IMR-90 (cell line): Measurements from ENCODE around the gene ADAMTS12. TPM values are rescaled to one million over a fixed set of nuclear protein-coding genes. Genes with fewer than 3 reads are reported as not detected.

Experiments
- ATAC-seq: fragments of 200-7000 bp; cut with Tn5 transposase; 2 replicates; pipeline ENCODE4 v1.9.1; 2020; ENCODE audit warnings: low read depth, mild to moderate bottlenecking, moderate library complexity
- BruUV-seq: library from RNA; stranded (reverse); fragments of 400-500 nt; replicated peaks from 2 replicates; lab custom pipeline; 2021; lab: Mats Ljungman, UMichigan
- CTCF ChIA-PET: fragments of 300-600 bp; formaldehyde crosslinking; extraction: SDS; loops from one replicate; lab custom pipeline; 2021; ENCODE audit warnings: antibody characterized with exemption; lab: Yijun Ruan, JAX
- POLR2A ChIA-PET: fragments of 300-600 bp; sonication (Branson Sonifier 250); formaldehyde crosslinking; loops from one replicate; lab custom pipeline; 2022; ENCODE audit warnings: antibody characterized with exemption; ENCODE audit not compliant: unreplicated experiment; lab: Charles Lee
- DNase-seq: peaks from one replicate; pipeline ENCODE4 v3.0.0; 2013
- H2AFZ ChIP-seq: replicated peaks from 2 replicates; pipeline ENCODE3; 2013; ENCODE audit warnings: low read length, mild to moderate bottlenecking; ENCODE audit not compliant: poor library complexity
- H2AK5ac ChIP-seq: 2 replicates; pipeline ENCODE4 v1.6.1; 2013; ENCODE audit warnings: low read depth, low read length, inconsistent platforms
- H2AK9ac ChIP-seq: replicated peaks from 2 replicates; pipeline ENCODE3; 2013; ENCODE audit warnings: mild to moderate bottlenecking, low read depth, low read length, moderate library complexity; ENCODE audit not compliant: poor library complexity
- H2BK120ac ChIP-seq: 2 replicates; pipeline ENCODE4 v1.6.1; 2013; ENCODE audit warnings: low read depth, low read length, inconsistent platforms
- H2BK15ac ChIP-seq: 3 replicates; pipeline ENCODE4 v1.6.1; 2013; ENCODE audit warnings: low read depth, low read length, inconsistent platforms
- H2BK20ac ChIP-seq: 2 replicates; pipeline ENCODE4 v1.6.1; 2013; ENCODE audit warnings: low read depth, mild to moderate bottlenecking, inconsistent platforms, low read length, moderate library complexity
- H2BK5ac ChIP-seq: 2 replicates; pipeline ENCODE4 v1.6.1; 2013; ENCODE audit warnings: mild to moderate bottlenecking, low read depth, low read length, inconsistent platforms; ENCODE audit not compliant: poor library complexity, severe bottlenecking
- H3K14ac ChIP-seq: replicated peaks from 2 replicates; pipeline ENCODE4 v1.6.1; 2013; ENCODE audit warnings: low read depth, low read length, inconsistent platforms
- H3K18ac ChIP-seq: 2 replicates; pipeline ENCODE4 v1.6.1; 2013; ENCODE audit warnings: low read depth, low read length, control low read depth
- H3K23ac ChIP-seq: 2 replicates; pipeline ENCODE4 v1.6.1; 2013; ENCODE audit warnings: low read depth, low read length, inconsistent platforms
- H3K27ac ChIP-seq: 2 replicates; pipeline ENCODE4 v1.5.1; 2013; ENCODE audit warnings: mild to moderate bottlenecking, control low read depth, low read length; ENCODE audit not compliant: insufficient read depth
- H3K27me3 ChIP-seq: 2 replicates; pipeline ENCODE4 v1.6.1; 2013; ENCODE audit warnings: low read length; ENCODE audit not compliant: control insufficient read depth, insufficient read depth
- H3K36me3 ChIP-seq: 2 replicates; pipeline ENCODE4 v1.6.1; 2013; ENCODE audit warnings: low read length, mixed read lengths; ENCODE audit not compliant: control insufficient read depth, insufficient read depth
- H3K4ac ChIP-seq: 2 replicates; pipeline ENCODE4 v1.6.1; 2013; ENCODE audit warnings: low read depth, low read length, inconsistent platforms
- H3K4me1 ChIP-seq: 2 replicates; pipeline ENCODE4 v1.6.1; 2013; ENCODE audit warnings: low read length, mixed read lengths; ENCODE audit not compliant: control insufficient read depth, insufficient read depth
- H3K4me2 ChIP-seq: 2 replicates; pipeline ENCODE4 v1.6.1; 2013; ENCODE audit warnings: low read depth, mild to moderate bottlenecking, control low read depth, low read length, moderate library complexity
- H3K4me3 ChIP-seq: 2 replicates; pipeline ENCODE4 v1.5.1; 2013; ENCODE audit warnings: low read depth, mild to moderate bottlenecking, control low read depth, low read length, moderate library complexity; ENCODE audit not compliant: insufficient read depth
- H3K56ac ChIP-seq: 2 replicates; pipeline ENCODE4 v1.6.1; 2013; ENCODE audit warnings: low read length, inconsistent platforms; ENCODE audit not compliant: insufficient read depth; ENCODE audit errors: extremely low read depth
- H3K79me1 ChIP-seq, 2 experiments: 2 replicates each; pipeline ENCODE4 v1.6.1; 2013; ENCODE audit warnings: low read length in 2 of 2, inconsistent platforms in 1 of 2, low read depth in 1 of 2
- H3K9ac ChIP-seq: 2 replicates; pipeline ENCODE4 v1.6.1; 2013; ENCODE audit warnings: low read depth, low read length, control low read depth
- H3K9me1 ChIP-seq: 2 replicates; pipeline ENCODE4 v1.6.1; 2013; ENCODE audit warnings: low read length, inconsistent platforms; ENCODE audit not compliant: insufficient read depth
- H3K9me3 ChIP-seq: 2 replicates; pipeline ENCODE4 v1.6.1; 2013; ENCODE audit warnings: low read length; ENCODE audit not compliant: control insufficient read depth, insufficient read depth
- H4K20me1 ChIP-seq: 2 replicates; pipeline ENCODE4 v1.6.1; 2013; ENCODE audit warnings: low read length, inconsistent platforms; ENCODE audit not compliant: insufficient read depth
- H4K5ac ChIP-seq: 2 replicates; pipeline ENCODE4 v1.6.1; 2013; ENCODE audit warnings: mild to moderate bottlenecking, low read depth, low read length, control low read depth
- H4K8ac ChIP-seq, 2 experiments: 2 replicates each; pipeline ENCODE4 v1.6.1; 2013; ENCODE audit warnings: low read depth in 2 of 2, low read length in 2 of 2, control low read depth in 1 of 2, inconsistent platforms in 1 of 2
- H4K91ac ChIP-seq: 2 replicates; pipeline ENCODE4 v1.6.1; 2013; ENCODE audit warnings: low read depth, low read length, inconsistent platforms; ENCODE audit not compliant: insufficient read depth
- BHLHE40 ChIP-seq: fragments of 150-350 bp; IDR thresholded peaks from 2 replicates; pipeline ENCODE4 v1.6.1; 2016; ENCODE audit warnings: mild to moderate bottlenecking, low read depth, low read length
- CTCF ChIP-seq: conservative IDR thresholded peaks from 2 replicates; pipeline ENCODE4 v1.5.1; 2012; ENCODE audit warnings: mild to moderate bottlenecking, low read depth, low read length, improper control_type of control experiment
- FOS ChIP-seq: fragments of 150-350 bp; IDR thresholded peaks from 2 replicates; pipeline ENCODE4 v1.6.1; 2016; ENCODE audit warnings: low read depth, low read length
- MAFK ChIP-seq: IDR thresholded peaks from 2 replicates; pipeline ENCODE4 v1.6.1; 2012; ENCODE audit warnings: low read depth, low read length, improper control_type of control experiment
- MXI1 ChIP-seq: IDR thresholded peaks from 2 replicates; pipeline ENCODE4 v1.6.1; 2012; ENCODE audit warnings: low read depth, mild to moderate bottlenecking, low read length, moderate library complexity, borderline replicate concordance
- RAD21 ChIP-seq: IDR thresholded peaks from 2 replicates; pipeline ENCODE4 v1.6.1; 2012; ENCODE audit warnings: low read length, improper control_type of control experiment
- RCOR1 ChIP-seq: IDR thresholded peaks from 2 replicates; pipeline ENCODE4 v1.6.1; 2012; ENCODE audit warnings: mild to moderate bottlenecking, low read length, improper control_type of control experiment; ENCODE audit not compliant: insufficient replicate concordance
- RFX5 ChIP-seq: IDR thresholded peaks from 2 replicates; pipeline ENCODE4 v1.8.0; 2012; ENCODE audit warnings: low read depth, mild to moderate bottlenecking, low read length, moderate library complexity
- SMC3 ChIP-seq: fragments of 150-350 bp; IDR thresholded peaks from 2 replicates; pipeline ENCODE4 v1.6.1; 2016; ENCODE audit warnings: low read depth, mild to moderate bottlenecking, antibody characterized with exemption, low read length, moderate library complexity
- USF2 ChIP-seq: fragments of 150-350 bp; IDR thresholded peaks from 2 replicates; pipeline ENCODE4 v1.6.1; 2017; ENCODE audit warnings: mild to moderate bottlenecking, antibody characterized with exemption, low read length, low read depth
- WGBS, 2 experiments: methylation state at CpG; one replicate each; pipeline versions ENCODE4 v1.1.5 to v1.1.7; 2013; ENCODE audit warnings: missing lambda C conversion rate in 2 of 2; ENCODE audit not compliant: insufficient read length in 1 of 2; ENCODE audit errors: extremely low coverage in 2 of 2; 5-methylcytosine and 5-hydroxymethylcytosine counted together
- dilution Hi-C: fragments of 300-500 bp; cut with HindIII; formaldehyde crosslinking; loops from one replicate; pipeline ENCODE4 v1.14.3; 2018; ENCODE audit warnings: low sequenced_read_pairs; ENCODE audit not compliant: unreplicated experiment
- in situ Hi-C: fragments of 300-500 bp; cut with MboI; formaldehyde crosslinking; loops from 3 replicates; pipeline ENCODE4 v1.14.3; 2019; ENCODE audit warnings: low sequenced_read_pairs, inconsistent platforms, mixed read lengths
- intact Hi-C: fragments of 100-400 bp; cut with micrococcal nuclease; formaldehyde crosslinking; loops from 2 replicates; pipeline ENCODE4 v1.10.0; 2022
- polyA plus RNA-seq, 3 experiments: library from polyadenylated mRNA; depleted of rRNA; stranded (reverse); fragments of >200 nt; gene quantifications; 2 replicates each; pipeline ENCODE4 v1.2.3, GENCODE V29; 2012; ENCODE audit warnings: low replicate concordance in 1 of 3
- total RNA-seq: library from RNA; depleted of rRNA; stranded (reverse); fragments of >200 nt; gene quantifications from 2 replicates; pipeline ENCODE4 v1.2.3, GENCODE V29; 2012
- TF ChIP-seq, protein P1 (sequence below): fragments of 150-350 bp; IDR thresholded peaks from 2 replicates; pipeline ENCODE4 v1.6.1; 2016; ENCODE audit warnings: low read depth, mild to moderate bottlenecking, low read length, moderate library complexity, borderline replicate concordance

Gene ADAMTS12
- total and polyA plus RNA-seq, 2 of the 4 experiments (the other 2 are of a cell fraction) = 27.3 to 51.3 TPM

GRCh38 chr5:33631139-33631538 lies 260.7 kb downstream of the ADAMTS12 start:
- Histone ChIP-seq H4K5ac (no peak overlapping the region), H3K4me3 (no peak overlapping the region), H4K20me1 (no peaks in the 10 kb centered on the region), H2BK5ac (no peak overlapping the region), H3K36me3 (peaks cover 6% of the 10 kb centered on the region; the same call in 1 of the 2 replicates), H3K4me1 (no peaks in the 10 kb centered on the region), H3K9me1 (no peaks in the 10 kb centered on the region; the same call in 1 of the 2 replicates), H2AK5ac (no peak overlapping the region), H3K23ac (no peak overlapping the region), H2AK9ac (no peak overlapping the region), H3K27me3 (no peaks in the 10 kb centered on the region), H3K9ac (no peak overlapping the region), H3K79me1 (no peaks in the 10 kb centered on the region), H4K91ac (no peak overlapping the region), H3K56ac (no peak overlapping the region), H2BK120ac (no peak overlapping the region), H3K18ac (no peak overlapping the region), H2BK20ac (no peak overlapping the region), H2BK15ac (no peak overlapping the region), H3K14ac (no peak overlapping the region), H3K9me3 (no peaks in the 10 kb centered on the region), H3K27ac (no peak overlapping the region), H4K8ac (no peak overlapping the region), H3K4ac (no peak overlapping the region), H3K4me2 (no peak overlapping the region), H2AFZ (no peak overlapping the region)
- dilution Hi-C loops = no loop called here
- BruUV-seq = no TSS peak
- DNase-seq = no peak
- POLR2A ChIA-PET = no interaction called here
- intact Hi-C loops = no loop called here
- no peak for ATAC-seq
- in situ Hi-C loops = no loop called here
- WGBS, 2 experiments = no CpG with 5 or more reads among the region's 1 CpG
- TF ChIP-seq MXI1 (no peak), MAFK (no peak), RAD21 (no peak), CTCF (no peak), FOS (no peak), RCOR1 (no peak), BHLHE40 (no peak), RFX5 (no peak), USF2 (no peak), SMC3 (no peak)
- TF ChIP-seq, protein P1, sequence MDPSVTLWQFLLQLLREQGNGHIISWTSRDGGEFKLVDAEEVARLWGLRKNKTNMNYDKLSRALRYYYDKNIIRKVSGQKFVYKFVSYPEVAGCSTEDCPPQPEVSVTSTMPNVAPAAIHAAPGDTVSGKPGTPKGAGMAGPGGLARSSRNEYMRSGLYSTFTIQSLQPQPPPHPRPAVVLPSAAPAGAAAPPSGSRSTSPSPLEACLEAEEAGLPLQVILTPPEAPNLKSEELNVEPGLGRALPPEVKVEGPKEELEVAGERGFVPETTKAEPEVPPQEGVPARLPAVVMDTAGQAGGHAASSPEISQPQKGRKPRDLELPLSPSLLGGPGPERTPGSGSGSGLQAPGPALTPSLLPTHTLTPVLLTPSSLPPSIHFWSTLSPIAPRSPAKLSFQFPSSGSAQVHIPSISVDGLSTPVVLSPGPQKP = no peak
- CTCF ChIA-PET = no interaction called here
